ENCODE measurements around the gene FUS.
"Not testable (repeated sequence)": the region's sequence is repeated elsewhere in the genome, so short reads cannot be mapped to it uniquely, and the experiment has no call there.

The FUS gene

DNA sequence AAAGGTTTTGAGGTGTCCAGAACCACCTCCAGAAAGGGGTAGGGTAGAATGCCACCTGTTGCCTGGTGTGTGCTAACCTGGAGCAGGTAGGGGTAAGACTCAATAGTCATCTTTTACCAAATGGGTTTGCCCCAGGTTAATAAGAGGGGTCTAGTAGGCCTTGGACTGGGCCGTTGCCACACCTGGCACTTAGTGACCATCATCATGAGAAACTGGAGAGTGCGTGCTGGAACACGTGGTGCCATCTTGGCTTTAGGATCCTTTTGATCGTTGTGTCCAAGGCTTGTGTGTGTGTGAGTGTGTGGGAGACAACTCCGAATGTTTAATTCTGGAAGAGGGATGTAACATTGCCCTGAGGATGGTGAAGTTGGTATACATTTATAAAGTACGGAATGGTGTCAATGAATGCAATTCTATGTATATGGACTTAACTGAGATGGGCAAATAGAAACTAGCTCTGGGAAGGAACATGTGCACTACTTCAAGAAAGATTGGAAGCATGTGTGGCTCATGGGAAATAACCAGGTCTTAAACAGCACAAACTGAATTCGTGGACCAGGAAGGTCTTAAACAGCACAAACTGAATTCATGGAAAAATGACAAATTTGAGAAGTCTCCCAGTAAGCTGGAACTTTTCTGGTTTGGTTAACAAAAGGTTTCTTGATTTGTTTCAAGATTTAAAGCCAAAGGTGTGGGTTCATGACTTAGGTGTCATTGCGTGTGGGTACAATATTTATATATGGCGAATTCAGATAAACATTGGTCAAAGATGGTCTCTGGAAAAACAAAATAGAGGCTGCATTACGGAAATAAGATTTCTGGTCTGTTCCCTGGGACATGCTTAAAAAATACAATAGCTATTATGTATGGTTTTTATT lies 7.2 kb downstream of the FUS start:
- no peak for DNase-seq (ENCODE audit: low spot score)

DNA sequence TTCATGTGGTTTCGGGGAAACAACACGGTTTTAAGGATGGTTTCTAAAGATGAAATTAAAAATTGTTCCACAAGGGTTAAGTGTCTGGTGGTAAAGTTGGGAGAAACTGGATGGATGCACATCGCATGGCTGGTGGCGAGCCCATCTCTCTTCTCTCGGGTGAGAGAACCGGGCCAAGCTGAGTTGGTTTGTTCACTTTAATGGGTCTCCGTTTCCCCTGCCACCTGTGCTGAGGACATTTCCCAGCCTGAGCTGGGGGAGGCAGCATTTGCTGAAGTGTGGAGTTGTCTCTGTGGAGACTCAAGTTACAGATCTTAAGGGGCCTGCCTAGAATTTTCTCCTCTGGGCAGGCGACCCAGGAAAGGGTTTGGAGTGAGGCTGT lies 7.9 kb downstream of the FUS start:
- DNase-seq (ENCODE audit: low spot score): no peak

DNA sequence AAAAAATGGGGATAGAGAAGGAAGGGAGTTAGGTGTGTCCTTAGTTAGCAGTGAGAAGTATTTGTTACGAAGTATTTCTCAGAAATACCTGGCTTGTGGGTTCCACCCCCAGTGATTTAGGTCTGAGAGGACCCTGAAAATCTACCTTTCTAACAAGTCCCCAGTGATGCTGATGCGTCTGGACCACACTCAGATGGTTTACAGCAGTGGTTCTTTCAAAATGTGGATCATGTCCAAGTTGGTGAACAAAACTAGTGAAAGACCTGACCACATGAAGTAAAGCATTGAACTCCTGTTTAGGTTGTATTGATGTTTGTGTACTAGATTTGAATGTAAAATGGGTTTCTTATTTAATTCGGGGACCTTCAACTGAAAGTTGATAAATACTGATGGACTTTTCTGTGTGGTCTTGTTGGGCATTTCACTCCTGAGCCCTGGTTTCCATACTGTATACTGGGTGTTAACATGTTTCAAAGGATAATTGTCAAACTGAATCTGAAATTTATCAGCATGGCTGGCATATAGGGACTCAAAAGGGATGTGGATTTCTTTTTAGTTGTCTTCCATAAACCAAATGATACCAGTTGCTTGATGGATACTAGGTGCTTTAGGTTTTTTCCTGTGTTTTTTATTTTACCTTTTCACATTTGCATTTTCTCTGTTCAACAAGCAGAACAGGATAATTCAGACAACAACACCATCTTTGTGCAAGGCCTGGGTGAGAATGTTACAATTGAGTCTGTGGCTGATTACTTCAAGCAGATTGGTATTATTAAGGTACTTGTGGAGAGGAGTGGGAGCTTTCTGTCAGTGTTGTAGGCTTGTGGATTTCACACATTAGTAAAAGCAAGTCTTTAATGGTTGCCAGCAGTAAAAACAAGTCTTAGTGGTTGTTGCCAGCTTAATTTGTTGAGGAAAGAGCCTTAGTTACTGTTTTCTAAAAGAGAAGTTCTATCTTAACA lies 8.8 kb downstream of the FUS start:
- DNase-seq (ENCODE audit: low spot score): no peak

DNA sequence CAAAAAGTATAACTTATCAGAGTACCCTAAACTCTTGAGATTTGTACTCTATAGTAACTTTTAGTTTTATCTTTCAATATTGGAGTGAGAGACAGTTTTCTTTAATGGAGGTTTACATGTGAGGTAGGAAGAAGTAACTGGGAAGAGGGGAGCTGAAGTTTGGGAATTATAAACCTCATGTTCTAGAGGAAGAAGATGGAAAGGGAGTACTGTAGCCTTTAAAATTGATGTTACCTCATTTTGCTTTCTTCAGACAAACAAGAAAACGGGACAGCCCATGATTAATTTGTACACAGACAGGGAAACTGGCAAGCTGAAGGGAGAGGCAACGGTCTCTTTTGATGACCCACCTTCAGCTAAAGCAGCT lies 9.5 kb downstream of the FUS start:
- DNase-seq (ENCODE audit: low spot score): no peak

DNA sequence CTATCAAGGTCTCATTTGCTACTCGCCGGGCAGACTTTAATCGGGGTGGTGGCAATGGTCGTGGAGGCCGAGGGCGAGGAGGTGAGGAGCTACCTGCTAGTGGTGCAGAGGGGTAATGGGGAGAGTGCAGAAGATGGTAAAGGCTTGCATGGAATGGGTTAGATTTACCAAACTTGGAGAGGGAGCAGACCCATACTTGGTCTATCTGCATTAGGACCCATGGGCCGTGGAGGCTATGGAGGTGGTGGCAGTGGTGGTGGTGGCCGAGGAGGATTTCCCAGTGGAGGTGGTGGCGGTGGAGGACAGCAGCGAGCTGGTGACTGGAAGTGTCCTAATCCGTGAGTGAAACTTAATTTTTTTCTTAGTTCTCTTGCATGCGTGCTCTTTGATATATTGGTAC lies 10.1 kb downstream of the FUS start:
- no peak for DNase-seq (ENCODE audit: low spot score)

DNA sequence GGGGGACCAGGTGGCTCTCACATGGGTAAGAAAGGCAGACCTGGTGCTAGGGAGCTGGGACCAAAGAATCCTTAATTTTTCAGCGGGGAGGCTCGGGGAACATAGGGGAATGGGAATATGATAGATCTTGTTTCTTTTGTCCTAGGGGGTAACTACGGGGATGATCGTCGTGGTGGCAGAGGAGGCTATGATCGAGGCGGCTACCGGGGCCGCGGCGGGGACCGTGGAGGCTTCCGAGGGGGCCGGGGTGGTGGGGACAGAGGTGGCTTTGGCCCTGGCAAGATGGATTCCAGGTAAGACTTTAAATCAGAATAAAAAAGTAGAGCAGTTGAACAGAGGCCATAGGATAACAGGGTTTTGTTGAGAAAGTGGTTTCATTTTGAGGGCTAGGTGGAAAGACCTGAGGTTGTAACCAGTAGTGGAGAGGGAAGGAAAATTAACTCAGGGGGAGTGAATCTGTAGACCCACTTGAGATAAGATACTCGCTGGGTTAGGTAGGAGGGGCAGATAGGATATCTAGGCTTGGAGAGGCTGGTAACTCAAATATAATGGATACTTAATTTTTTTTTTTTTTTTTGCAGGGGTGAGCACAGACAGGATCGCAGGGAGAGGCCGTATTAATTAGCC lies 11.0 kb downstream of the FUS start:
- no peak for DNase-seq (ENCODE audit: low spot score)

DNA sequence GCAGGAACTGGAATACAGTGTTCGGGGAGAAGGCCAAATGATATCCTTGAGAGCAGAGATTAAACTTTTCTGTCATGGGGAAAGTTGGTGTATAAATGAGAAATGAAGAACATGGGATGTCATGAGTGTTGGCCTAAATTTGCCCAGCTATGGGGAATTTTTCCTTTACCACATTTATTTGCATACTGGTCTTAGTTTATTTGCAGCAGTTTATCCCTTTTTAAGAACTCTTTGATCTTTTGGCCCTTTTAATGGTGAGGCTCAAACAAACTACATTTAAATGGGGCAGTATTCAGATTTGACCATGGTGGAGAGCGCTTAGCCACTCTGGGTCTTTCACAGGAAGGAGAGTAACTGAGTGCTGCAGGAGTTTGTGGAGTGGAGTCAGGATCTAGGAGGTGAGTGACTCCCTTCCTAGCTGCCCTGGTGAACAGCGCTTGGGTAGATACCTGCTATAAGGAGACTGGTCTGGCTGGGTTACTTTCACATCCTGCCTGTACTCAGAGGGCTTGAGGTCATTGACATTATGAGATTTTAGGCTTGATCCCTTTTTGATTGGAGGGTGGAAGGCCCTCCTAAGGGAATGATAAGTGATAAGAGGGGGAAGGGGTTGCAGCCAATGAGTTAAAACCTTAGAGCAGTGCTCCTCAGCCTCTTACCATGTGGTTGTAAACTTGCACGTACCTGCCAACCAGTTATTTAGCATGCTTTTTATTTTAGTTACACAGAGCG lies 11.9 kb downstream of the FUS start:
- DNase-seq (ENCODE audit: low spot score): no peak

DNA sequence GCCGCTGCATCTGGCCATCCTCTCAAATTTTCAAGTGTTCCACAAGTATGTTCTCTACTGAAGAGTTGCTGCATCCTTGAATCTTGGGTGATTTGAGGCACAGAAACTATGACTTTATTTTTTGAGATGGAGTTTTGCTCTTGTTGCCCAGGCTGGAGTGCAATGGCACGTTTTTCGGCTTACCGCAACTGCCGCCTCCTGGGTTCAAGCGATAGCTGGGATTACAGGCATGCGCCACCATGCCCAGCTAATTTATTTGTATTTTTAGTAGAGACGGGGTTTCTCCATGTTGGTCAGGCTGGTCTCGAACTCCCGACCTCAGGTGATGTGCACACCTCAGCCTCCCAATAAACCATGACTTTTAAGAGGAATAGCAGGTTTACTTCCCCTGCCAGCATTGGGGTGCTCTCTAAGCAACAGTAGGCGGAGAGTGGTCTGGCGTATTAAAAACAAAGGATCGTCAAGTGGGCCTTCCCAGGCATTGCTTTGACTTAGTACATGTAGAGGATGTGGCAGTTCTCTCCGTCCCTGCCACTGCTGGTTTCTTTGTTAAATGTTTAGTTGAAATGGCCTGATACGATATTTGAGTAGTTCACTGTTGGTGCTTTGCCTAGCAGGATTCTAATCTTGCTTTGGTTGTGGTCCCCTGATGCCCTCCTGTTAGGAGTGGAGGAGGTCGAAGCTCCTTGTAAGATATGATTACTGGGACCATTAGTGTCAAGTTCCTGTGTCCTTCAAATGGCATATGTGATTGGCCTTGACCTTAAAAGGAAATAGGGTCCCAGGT lies 13.1 kb downstream of the FUS start:
- no peak for DNase-seq (ENCODE audit: low spot score)

DNA sequence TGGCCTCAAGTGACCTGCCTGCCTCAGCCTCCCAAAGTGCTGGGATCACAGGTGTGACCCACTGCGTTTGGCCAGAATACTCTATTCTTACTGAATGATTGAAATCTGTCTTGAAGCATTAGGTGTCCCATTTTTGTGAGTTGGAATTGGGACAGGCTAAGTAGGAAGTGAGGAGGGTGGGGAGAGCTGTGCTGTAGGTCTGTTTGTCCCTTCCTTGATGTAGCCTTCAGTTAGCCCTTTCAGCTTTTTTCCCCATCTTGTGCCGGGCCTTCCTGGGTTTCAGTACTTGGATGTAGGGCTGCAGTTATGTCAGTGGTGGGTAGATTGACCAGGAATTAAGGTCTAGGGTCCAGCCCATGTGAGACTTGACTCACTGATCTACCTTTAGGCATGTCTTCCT lies 13.9 kb downstream of the FUS start:
- DNase-seq (ENCODE audit: low spot score): no peak

DNA sequence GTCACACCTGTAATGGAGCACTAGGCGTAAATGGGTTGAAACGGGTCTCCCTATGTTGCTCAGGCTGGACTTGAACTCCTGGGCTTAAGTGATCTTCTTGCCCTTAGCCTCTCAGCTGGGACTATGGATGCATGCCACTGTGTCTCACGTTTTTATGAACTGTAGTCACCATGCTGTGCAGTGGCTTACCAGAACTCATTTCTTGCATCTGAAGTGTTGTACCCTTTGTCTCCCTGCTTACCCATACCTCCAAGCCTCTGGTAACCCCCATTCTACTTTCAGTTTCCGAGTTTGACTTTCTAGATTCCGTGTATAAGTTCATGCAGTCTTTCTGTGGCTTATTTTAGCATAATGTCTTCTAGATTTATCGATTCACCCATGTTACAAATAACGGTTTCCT lies 15.0 kb downstream of the FUS start:
- no peak for DNase-seq (ENCODE audit: low spot score)

DNA sequence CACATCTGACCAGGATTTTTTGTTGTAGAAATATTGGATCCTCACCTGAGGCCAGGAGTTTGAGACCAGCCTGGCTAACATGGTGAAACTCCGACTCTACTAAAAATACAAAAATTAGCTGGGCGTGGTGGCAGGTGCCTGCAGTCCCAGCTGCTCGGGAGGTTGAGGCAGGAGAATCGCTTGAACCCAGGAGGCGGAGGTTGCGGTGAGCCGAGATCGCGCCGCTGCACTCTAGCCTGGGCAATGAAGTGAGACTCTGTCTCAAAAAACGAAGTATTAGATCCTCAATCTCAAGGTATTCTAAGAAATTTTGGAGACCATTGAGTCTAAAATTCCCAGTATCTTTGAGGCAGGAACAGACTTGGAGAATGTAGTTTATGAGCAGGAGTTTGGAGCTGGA lies 15.9 kb downstream of the FUS start:
- not testable (repeated sequence) for DNase-seq (ENCODE audit: low spot score)

DNA sequence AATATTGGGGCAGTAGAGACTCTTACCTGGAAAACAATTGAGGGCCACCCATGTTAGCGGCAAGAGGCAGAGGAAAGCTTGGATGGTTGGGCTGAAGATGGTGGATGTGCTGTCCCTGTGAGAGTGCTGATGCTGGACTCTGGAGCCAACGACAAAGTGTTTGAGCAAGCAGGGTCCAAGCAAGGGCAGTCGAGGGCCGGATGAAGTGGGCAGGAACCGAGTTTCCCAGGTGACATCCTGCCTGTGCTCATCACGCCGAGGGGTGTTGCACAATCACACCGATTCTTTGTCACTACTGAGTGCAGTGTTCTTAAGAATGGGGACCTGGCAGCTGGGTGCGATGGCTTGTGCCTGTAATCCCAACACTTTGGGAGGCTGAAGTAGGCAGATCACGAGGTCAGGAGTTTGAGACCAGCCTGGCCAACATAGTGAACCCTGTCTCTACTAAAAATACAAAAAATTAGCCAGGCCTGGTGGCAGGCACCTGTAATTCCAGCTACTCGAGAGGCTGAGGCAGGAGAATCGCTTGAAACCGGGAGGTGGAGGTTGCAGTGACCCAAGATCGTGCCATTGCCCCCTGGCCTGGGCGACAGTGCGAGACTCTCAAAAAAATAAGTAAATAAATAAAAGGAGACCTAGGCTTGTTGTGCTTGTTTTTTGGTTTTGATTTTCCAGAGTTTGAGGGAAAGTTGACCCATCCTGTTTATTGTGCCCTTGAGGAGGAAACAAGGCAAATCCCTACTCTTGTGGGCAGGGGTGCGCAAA lies 16.6 kb downstream of the FUS start:
- no peak for DNase-seq (ENCODE audit: low spot score)

DNA sequence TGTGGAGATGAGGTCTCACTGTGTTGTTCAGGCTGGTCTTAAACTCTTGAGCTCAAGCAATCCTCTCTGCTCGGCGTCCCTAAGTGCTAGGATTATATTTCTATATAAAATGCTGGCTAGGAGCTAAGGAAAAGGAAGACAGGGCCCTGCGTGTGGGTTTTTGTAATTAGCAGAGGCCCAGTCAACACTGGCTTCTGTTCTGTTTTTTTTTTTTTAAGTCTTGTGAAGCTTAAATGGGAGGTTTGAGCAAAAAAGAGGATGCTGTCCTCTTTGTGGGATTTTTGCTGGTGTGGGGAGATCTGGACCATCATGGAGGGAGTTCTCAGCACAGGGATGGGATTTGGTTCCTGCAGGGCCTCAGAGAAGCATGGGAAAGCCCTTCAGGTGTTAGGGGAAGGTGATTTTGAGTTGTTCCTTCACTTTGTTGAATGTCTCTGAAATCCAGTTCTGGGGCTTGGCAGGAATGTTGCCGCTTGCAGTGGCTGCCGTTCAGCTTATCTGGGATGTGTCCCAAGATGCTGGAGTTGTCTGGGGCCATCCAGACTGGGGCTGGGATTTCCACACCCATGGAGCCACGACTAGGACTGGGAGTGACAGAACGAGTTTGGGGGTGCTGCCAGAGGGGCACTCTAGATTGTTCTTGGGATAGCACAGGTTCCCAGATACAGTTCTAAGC lies 18.4 kb downstream of the FUS start:
- no peak for DNase-seq (ENCODE audit: low spot score)

DNA sequence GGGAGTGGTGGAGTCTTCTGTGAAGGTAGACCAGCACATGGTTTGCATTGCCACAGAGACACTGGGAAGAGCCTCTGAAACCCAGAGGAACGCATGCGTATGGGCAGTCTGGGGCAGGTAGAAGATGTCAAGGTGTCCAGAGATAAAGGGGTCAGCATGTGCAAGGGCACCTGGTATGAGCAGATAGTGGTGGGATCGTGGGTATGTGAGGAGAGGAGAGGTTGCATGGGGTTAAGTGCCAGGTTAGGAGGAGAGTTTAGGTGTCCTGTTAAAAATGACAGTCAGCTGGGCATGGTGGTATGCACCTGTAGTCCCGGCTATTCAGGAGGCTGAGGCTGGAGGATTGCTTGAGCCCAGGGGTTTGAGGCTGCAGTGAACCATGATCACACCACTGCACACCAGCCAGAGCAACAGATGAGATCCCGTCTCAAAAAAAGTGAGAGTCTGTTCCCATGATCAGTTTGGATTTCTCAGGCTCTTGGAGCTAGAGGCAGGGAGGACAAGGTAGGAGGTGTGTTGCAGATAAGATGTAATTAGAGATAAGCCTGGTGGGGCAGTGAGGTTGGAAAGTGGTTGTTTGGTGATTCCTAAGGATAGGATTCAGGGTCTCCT lies 19.6 kb downstream of the FUS start:
- no peak for DNase-seq (ENCODE audit: low spot score)

DNA sequence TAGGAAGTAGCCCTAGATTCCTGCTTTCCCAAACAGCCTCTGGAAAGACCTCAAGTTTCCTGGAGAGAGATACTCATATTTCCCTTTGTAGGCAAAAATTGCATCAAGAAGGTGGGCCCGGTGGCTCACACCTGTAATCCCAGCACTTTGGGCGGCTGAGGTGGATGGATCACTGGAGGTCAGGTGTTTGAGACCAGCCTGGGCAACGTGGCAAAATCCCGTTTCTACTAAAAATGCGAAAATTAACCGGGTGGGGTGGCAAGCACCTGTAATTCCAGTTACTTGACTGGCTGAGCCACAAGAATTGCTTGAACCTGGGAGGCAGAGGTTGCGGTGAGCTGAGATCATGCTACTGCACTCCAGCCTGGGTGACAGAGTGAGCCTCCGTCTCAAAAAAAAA lies 20.2 kb downstream of the FUS start:
- DNase-seq (ENCODE audit: low spot score): not testable (repeated sequence)

DNA sequence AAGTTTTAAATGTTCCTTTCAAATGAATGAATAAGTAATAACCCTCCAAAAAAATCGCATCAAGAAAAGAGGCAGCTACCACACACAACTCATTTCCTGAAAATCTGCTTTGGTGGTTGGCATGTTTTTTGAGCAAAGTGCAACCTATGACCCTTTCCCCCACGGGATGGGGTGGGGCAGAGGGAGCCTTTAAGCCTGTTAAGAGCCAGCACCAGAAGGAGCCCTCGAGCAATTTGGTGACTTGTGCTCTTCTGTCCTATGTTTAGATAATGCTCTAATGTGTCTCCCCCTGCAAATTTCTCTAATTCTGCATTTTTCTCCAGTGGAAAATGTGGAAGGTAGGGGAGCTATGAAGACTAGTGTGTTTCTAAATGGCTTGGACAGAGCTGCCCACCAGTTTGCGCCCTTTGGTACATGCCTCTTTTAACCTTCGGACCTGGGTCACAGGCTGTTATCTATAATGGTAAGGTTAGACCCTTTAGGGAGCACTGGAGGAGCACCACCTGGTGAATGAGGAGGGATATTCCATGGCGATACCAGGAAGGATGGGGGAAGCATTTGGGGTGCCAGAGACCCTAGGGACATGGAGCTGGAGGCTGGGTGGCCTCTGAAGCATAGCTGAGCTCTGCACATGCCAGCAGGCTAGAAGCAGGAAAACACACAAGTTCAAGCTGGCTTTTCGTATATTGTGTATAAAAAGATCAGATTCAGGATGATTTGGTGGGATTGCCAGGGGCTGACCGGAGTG lies 21.1 kb downstream of the FUS start:
- no peak for DNase-seq (ENCODE audit: low spot score)

DNA sequence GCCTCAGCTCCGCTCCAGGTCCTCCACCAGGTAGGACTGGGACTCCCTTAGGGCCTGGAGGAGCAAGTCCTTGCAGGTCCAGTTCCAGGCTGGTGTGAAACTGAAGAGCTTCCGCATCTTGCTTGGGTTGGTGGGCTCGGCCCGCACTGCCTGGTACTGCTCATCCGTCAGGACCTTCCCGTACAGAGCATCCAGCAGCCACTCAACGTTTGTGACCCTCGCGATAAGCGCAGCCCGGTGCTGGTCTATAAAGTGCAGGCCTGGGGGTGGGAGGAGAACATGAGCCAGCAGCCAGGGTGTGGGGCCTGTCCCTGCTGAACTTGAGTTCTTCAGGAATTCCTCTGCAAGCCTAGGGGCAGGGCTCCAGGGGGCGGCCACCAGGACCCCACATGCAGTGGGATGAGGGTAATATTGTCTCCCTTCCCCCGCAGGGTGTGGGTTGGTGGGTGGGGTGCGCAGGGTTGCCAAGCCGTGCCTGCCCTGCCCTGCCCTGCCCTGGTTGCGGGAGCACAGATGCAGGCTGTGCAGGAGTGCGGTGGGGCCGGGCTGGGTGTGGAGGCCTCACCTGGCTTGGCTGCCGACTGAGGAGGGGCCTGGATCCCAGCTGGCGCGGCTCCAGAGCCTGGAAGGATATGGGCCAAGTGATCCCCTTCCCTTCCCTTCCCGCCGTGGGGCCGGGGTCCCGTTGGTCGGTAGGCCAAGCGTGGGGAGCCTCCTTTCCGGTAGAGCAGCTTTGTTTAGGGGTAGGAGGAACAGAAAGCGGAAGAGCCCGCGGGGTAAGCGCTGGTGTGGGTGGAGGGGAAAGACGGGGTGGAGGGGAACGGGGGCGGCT lies 21.9 kb downstream of the FUS start:
- DNase-seq (ENCODE audit: low spot score): peak; percentile 57
